HCT116 (cell line): Measurements from ENCODE around the gene SH3TC2. TPM values are rescaled to one million over a fixed set of nuclear protein-coding genes. Genes with fewer than 3 reads are reported as not detected.

Experiments
- ATAC-seq: fragments of 200-7000 bp; cut with Tn5 transposase; 2 replicates; pipeline ENCODE4 v1.9.1; 2020; ENCODE audit warnings: mild to moderate bottlenecking, moderate library complexity
- BruUV-seq: library from RNA; stranded (reverse); fragments of 400-500 nt; replicated peaks from 2 replicates; lab custom pipeline; 2021; lab: Mats Ljungman, UMichigan
- CTCF ChIA-PET: fragments of 300-600 bp; sonication (Branson Sonifier 250); formaldehyde crosslinking; loops from one replicate; lab custom pipeline; 2021; ENCODE audit warnings: antibody characterized with exemption; lab: Charles Lee
- POLR2A ChIA-PET: fragments of 300-600, 350-600 bp; sonication (Branson Sonifier 250); formaldehyde crosslinking; loops from one replicate; lab custom pipeline; 2021; ENCODE audit warnings: antibody characterized with exemption; lab: Charles Lee
- RAD21 ChIA-PET, 2 experiments: fragments of 300-600 bp; sonication (Branson Sonifier 250); formaldehyde crosslinking; loops; one replicate each; lab custom pipeline; 2023; ENCODE audit warnings: low total read pairs in 2 of 2; ENCODE audit not compliant: uncharacterized antibody in 2 of 2, unreplicated experiment in 2 of 2, low non-redundant PET in 1 of 2; lab: Charles Lee
- DNase-seq: peaks from one replicate; pipeline ENCODE4 v3.0.0-alpha.2; 2010; ENCODE audit warnings: low read depth, low spot score
- H2AFZ ChIP-seq: fragments of 200-600 bp; shearing (Covaris generic), sonication (generic); 2 replicates; pipeline ENCODE4 v1.6.1; 2017; ENCODE audit warnings: low read depth, mixed run types, mixed read lengths, antibody characterized with exemption, low read length; ENCODE audit not compliant: poor library complexity, severe bottlenecking
- H3K27ac ChIP-seq: 2 replicates; pipeline ENCODE4 v1.5.1; 2012; ENCODE audit warnings: low read depth, low read length
- H3K27me3 ChIP-seq: fragments of 200-600 bp; sonication (generic); 2 replicates; pipeline ENCODE4 v1.6.1; 2016; ENCODE audit warnings: mixed run types, low read length, mixed read lengths; ENCODE audit not compliant: insufficient read depth
- H3K36me3 ChIP-seq, 2 experiments: fragments of 200-500 bp in 1 of 2; fragments of 200-600 bp in 1 of 2; sonication (Bioruptor generic) in 1 of 2; sonication (generic) in 1 of 2; 2 replicates each; pipeline versions ENCODE4 v1.5.1 to v1.6.1; 2014 to 2016; ENCODE audit warnings: low read length in 2 of 2, inconsistent platforms in 1 of 2, mixed read lengths in 1 of 2, mixed run types in 1 of 2; ENCODE audit not compliant: insufficient read depth in 2 of 2, control insufficient read depth in 1 of 2
- H3K4me1 ChIP-seq, 2 experiments: fragments of 200-600 bp in 1 of 2; sonication (generic) in 1 of 2; 2 replicates each; pipeline versions ENCODE4 v1.5.1 to v1.6.1; 2012 to 2017; ENCODE audit warnings: low read length in 2 of 2, inconsistent platforms in 1 of 2, mild to moderate bottlenecking in 1 of 2, mixed read lengths in 1 of 2, mixed run types in 1 of 2, moderate library complexity in 1 of 2; ENCODE audit not compliant: insufficient read depth in 2 of 2, control insufficient read depth in 1 of 2
- H3K4me2 ChIP-seq: fragments of 200-600 bp; sonication (generic); 2 replicates; pipeline ENCODE4 v1.6.1; 2017; ENCODE audit warnings: mixed run types, low read length, mixed read lengths
- H3K4me3 ChIP-seq, 2 experiments: fragments of 200-600 bp in 1 of 2; sonication (generic) in 1 of 2; replicated peaks in 1 of 2; 2 replicates each; pipeline ENCODE4 v1.5.1; 2011 to 2016; ENCODE audit warnings: low read length in 2 of 2, control low read depth in 1 of 2, low read depth in 1 of 2, mild to moderate bottlenecking in 1 of 2, mixed read lengths in 1 of 2, mixed run types in 1 of 2
- H3K79me2 ChIP-seq: fragments of 200-600 bp; sonication (generic); 2 replicates; pipeline ENCODE4 v1.6.1; 2017; ENCODE audit warnings: mild to moderate bottlenecking, mixed run types, low read length, moderate library complexity, mixed read lengths; ENCODE audit not compliant: insufficient read depth
- H3K9ac ChIP-seq: fragments of 200-600 bp; sonication (generic); 2 replicates; pipeline ENCODE4 v1.6.1; 2016; ENCODE audit warnings: low read length, mixed read lengths
- H3K9me2 ChIP-seq: fragments of 200-600 bp; sonication (generic), shearing (Covaris generic); 2 replicates; pipeline ENCODE4 v1.6.1; 2017; ENCODE audit warnings: mixed run types, mild to moderate bottlenecking, moderate library complexity; ENCODE audit not compliant: insufficient read depth
- H3K9me3 ChIP-seq, 2 experiments: fragments of 200-500 bp in 1 of 2; fragments of 200-600 bp in 1 of 2; sonication (Bioruptor generic) in 1 of 2; sonication (generic) in 1 of 2; 2 replicates each; pipeline ENCODE4 v1.6.1; 2014 to 2017; ENCODE audit warnings: low read length in 2 of 2, mixed read lengths in 2 of 2, inconsistent platforms in 1 of 2, low read depth in 1 of 2, mild to moderate bottlenecking in 1 of 2, mixed run types in 1 of 2, moderate library complexity in 1 of 2; ENCODE audit not compliant: control insufficient read depth in 1 of 2, insufficient read depth in 1 of 2
- H4K20me1 ChIP-seq: fragments of 200-600 bp; sonication (generic), shearing (Covaris generic); 2 replicates; pipeline ENCODE4 v1.6.1; 2017; ENCODE audit warnings: mixed run types, mild to moderate bottlenecking, moderate library complexity; ENCODE audit not compliant: insufficient read depth
- CBX3 ChIP-seq: IDR thresholded peaks from 2 replicates; pipeline ENCODE4 v1.6.1; 2012; ENCODE audit warnings: low read depth
- CTCF ChIP-seq, 3 experiments: fragments of 200-600 bp in 1 of 3; sonication (generic) in 1 of 3; IDR thresholded peaks in 2 of 3; conservative IDR thresholded peaks in 1 of 3; 2 replicates each; pipeline ENCODE4 v1.5.1; 2012 to 2017; ENCODE audit warnings: low read depth in 2 of 3, low read length in 2 of 3, antibody characterized with exemption in 1 of 3, borderline replicate concordance in 1 of 3, control low read depth in 1 of 3, mild to moderate bottlenecking in 1 of 3, mixed read lengths in 1 of 3, mixed run types in 1 of 3, moderate library complexity in 1 of 3; ENCODE audit not compliant: insufficient read depth in 1 of 3
- ELF1 ChIP-seq: IDR thresholded peaks from 2 replicates; pipeline ENCODE4 v1.6.1; 2012; ENCODE audit warnings: low read depth, borderline replicate concordance
- EZH2 ChIP-seq: fragments of 200-600 bp; sonication (generic); IDR thresholded peaks from 2 replicates; pipeline ENCODE4 v1.6.1; 2017; ENCODE audit warnings: antibody characterized with exemption, mixed run types
- EZH2phosphoT487 ChIP-seq: fragments of 200-600 bp; IDR thresholded peaks from 2 replicates; pipeline ENCODE4 v1.6.1; 2018; ENCODE audit warnings: antibody characterized with exemption, borderline replicate concordance
- FOSL1 ChIP-seq: IDR thresholded peaks from 2 replicates; pipeline ENCODE4 v1.6.1; 2012; ENCODE audit warnings: low read depth
- JUND ChIP-seq: IDR thresholded peaks from 2 replicates; pipeline ENCODE4 v1.6.1; 2012
- MAX ChIP-seq: IDR thresholded peaks from 2 replicates; pipeline ENCODE4 v1.6.1; 2012
- POLR2AphosphoS5 ChIP-seq: IDR thresholded peaks from 2 replicates; pipeline ENCODE4 v1.6.1; 2011; ENCODE audit warnings: mild to moderate bottlenecking, low read depth, low read length, moderate library complexity
- REST ChIP-seq: IDR thresholded peaks from 2 replicates; pipeline ENCODE4 v1.6.1; 2012; ENCODE audit warnings: low read depth
- SIN3A ChIP-seq: IDR thresholded peaks from 2 replicates; pipeline ENCODE4 v1.6.1; 2012; ENCODE audit warnings: low read depth
- SP1 ChIP-seq: IDR thresholded peaks from 2 replicates; pipeline ENCODE4 v1.6.1; 2012; ENCODE audit warnings: low read depth
- SRF ChIP-seq: IDR thresholded peaks from 2 replicates; pipeline ENCODE4 v1.6.1; 2012; ENCODE audit warnings: low read depth
- TCF7L2 ChIP-seq: IDR thresholded peaks from 2 replicates; pipeline ENCODE4 v1.7.0; 2011; ENCODE audit warnings: borderline replicate concordance, inconsistent platforms; ENCODE audit not compliant: insufficient read depth, insufficient read length; ENCODE audit errors: extremely low read depth
- ZBTB33 ChIP-seq: IDR thresholded peaks from 2 replicates; pipeline ENCODE4 v1.6.1; 2011; ENCODE audit warnings: mild to moderate bottlenecking, low read length, moderate library complexity; ENCODE audit not compliant: insufficient replicate concordance; ENCODE audit errors: extremely low read depth
- ZFX ChIP-seq: fragments of 450-650 bp; IDR thresholded peaks from 2 replicates; pipeline ENCODE4 v1.6.1; 2017
- ZNF274 ChIP-seq: fragments of 200-500 bp; sonication (Bioruptor generic); IDR thresholded peaks from 2 replicates; pipeline ENCODE4 v1.6.1; 2014; ENCODE audit warnings: mild to moderate bottlenecking, low read depth, low read length, inconsistent platforms
- intact Hi-C: fragments of 100-400 bp; cut with micrococcal nuclease; formaldehyde crosslinking; loops from 2 replicates; pipeline ENCODE4 v1.10.0; 2022
- total RNA-seq: library from RNA; stranded (reverse); gene quantifications from one replicate; pipeline ENCODE4 v1.2.1, GENCODE V29; 2021; ENCODE audit not compliant: unreplicated experiment

The SH3TC2 gene
- total RNA-seq, 1 experiment from 2014 or later, result 12.8 TPM

- Histone ChIP-seq H3K79me2 (no peaks in the 10 kb centered on the region), H2AFZ (no peak overlapping the region), H4K20me1 (no peaks in the 10 kb centered on the region), H3K9me3 (no peaks in the 10 kb centered on the region), H3K9me2 (no peaks in the 10 kb centered on the region), H3K27me3 (no peaks in the 10 kb centered on the region), H3K4me1 (peaks cover 8 to 24% of the 10 kb centered on the region in 2 experiments), H3K4me3 (no peak overlapping the region), H3K9ac (no peak overlapping the region), H3K27ac (no peak overlapping the region), H3K36me3 (no peaks in the 10 kb centered on the region), H3K4me2 (no peak overlapping the region)
- intact Hi-C loops, result loop anchor here (10.0 kb wide), 1 partner anchor 110 kb away; no protein-coding TSS in a partner anchor
- BruUV-seq, result no TSS peak
- ATAC-seq (no peak), DNase-seq (no peak)
- TF ChIP-seq MAX, result no peak
- no peak for TF ChIP-seq ZFX
- TF ChIP-seq ELF1, result no peak
- no peak for TF ChIP-seq CTCF (IDR thresholded peaks at IDR 0.05 in 2 of 3, conservative IDR thresholded peaks at IDR 0.05 in 1 of 3; ENCODE audit: borderline replicate concordance in 1 of 3, insufficient read depth in 1 of 3, low read depth in 2 of 3, low read length in 2 of 3)
- no peak for TF ChIP-seq EZH2phosphoT487
- TF ChIP-seq TCF7L2, result no peak
- TF ChIP-seq FOSL1, result no peak
- no peak for TF ChIP-seq SP1
- TF ChIP-seq JUND, result no peak
- no peak for TF ChIP-seq REST
- no peak for TF ChIP-seq CBX3
- no peak for TF ChIP-seq SRF
- no peak for TF ChIP-seq POLR2AphosphoS5
- no peak for TF ChIP-seq EZH2
- no peak for TF ChIP-seq ZBTB33
- TF ChIP-seq SIN3A, result no peak
- no peak for TF ChIP-seq ZNF274
- RAD21 ChIA-PET, result no interaction called here
- CTCF ChIA-PET, result no interaction called here
- POLR2A ChIA-PET, result no interaction called here
Measured at GRCh38 chr5:149005077-149005892, 57.6 kb downstream of the SH3TC2 start.
